HepG2 (cell line): ENCODE measurements around the gene AEBP1. TPM values are rescaled to one million over a fixed set of nuclear protein-coding genes. Genes with fewer than 3 reads are reported as not detected.

ENCODE experiments used
- ATAC-seq: fragments of 200-7000 bp; cut with Tn5 transposase; 3 replicates; pipeline ENCODE4 v1.9.1; 2020; ENCODE audit warnings: mild to moderate bottlenecking, moderate library complexity
- BruUV-seq: library from RNA; stranded (reverse); fragments of 400-500 nt; replicated peaks from 2 replicates; lab custom pipeline; 2021; lab: Mats Ljungman, UMichigan
- CTCF ChIA-PET: fragments of 300-600 bp; formaldehyde crosslinking; extraction: SDS; loops from one replicate; lab custom pipeline; 2021; ENCODE audit warnings: low total read pairs, inconsistent platforms, low intra/inter-chr PET ratio; lab: Yijun Ruan, JAX
- POLR2A ChIA-PET: fragments of 350-600 bp; sonication (Branson Sonifier 250); formaldehyde crosslinking; loops from one replicate; lab custom pipeline; 2020; ENCODE audit warnings: antibody characterized with exemption, inconsistent platforms; lab: Yijun Ruan, JAX
- DNase-seq: peaks from one replicate; pipeline ENCODE4 v3.0.0-alpha.2; 2015; ENCODE audit warnings: low spot score
- FAIRE-seq: peaks from 3 replicates; lab custom pipeline; 2011; peaks lifted over from hg19 to GRCh38; lab: Jason Lieb, UNC
- H2AFZ ChIP-seq: one replicate; pipeline ENCODE4 v1.6.1; 2011; ENCODE audit warnings: low read length, inconsistent platforms
- H3K27ac ChIP-seq: fragments of 300-600 bp; 3 replicates; pipeline ENCODE4 v1.8.0; 2011; ENCODE audit warnings: mixed run types, mild to moderate bottlenecking, mixed read lengths, low read length, inconsistent platforms; ENCODE audit not compliant: insufficient read depth; ENCODE audit errors: extremely low read length
- H3K27me3 ChIP-seq, 2 experiments: fragments of 200-600 bp in 1 of 2; 2 replicates in 1 of 2; 3 replicates in 1 of 2; pipeline versions ENCODE4 v1.6.0 to v1.8.0; 2011; ENCODE audit warnings: low read length in 2 of 2, mild to moderate bottlenecking in 2 of 2, moderate library complexity in 2 of 2, inconsistent platforms in 1 of 2; ENCODE audit not compliant: insufficient read depth in 2 of 2, control insufficient read depth in 1 of 2
- H3K36me3 ChIP-seq, 2 experiments: fragments of 200-600 bp in 1 of 2; replicated peaks in 1 of 2; 2 replicates in 1 of 2; 3 replicates in 1 of 2; pipeline versions ENCODE4 v1.5.1 to v1.8.0; 2011; ENCODE audit warnings: low read length in 2 of 2, inconsistent platforms in 1 of 2; ENCODE audit not compliant: insufficient read depth in 2 of 2, control insufficient read depth in 1 of 2
- H3K4me1 ChIP-seq: 2 replicates; pipeline ENCODE4 v1.5.1; 2012; ENCODE audit warnings: low read length, inconsistent platforms; ENCODE audit not compliant: insufficient read depth
- H3K4me2 ChIP-seq: 2 replicates; pipeline ENCODE4 v1.6.0; 2011; ENCODE audit warnings: low read depth, low read length, inconsistent platforms
- H3K4me3 ChIP-seq, 3 experiments: fragments of 200-600 bp in 1 of 3; sonication (generic), shearing (Covaris generic) in 1 of 3; replicated peaks in 1 of 3; 2 replicates each; pipeline ENCODE4 v1.5.1; 2011 to 2016; ENCODE audit warnings: low read length in 3 of 3, inconsistent platforms in 2 of 3, low read depth in 2 of 3, mild to moderate bottlenecking in 2 of 3, control low read depth in 1 of 3, mixed read lengths in 1 of 3; ENCODE audit not compliant: insufficient read depth in 1 of 3
- H3K79me2 ChIP-seq: one replicate; pipeline ENCODE4 v1.6.1; 2011; ENCODE audit warnings: low read length, inconsistent platforms; ENCODE audit not compliant: insufficient read depth
- H3K9ac ChIP-seq: 2 replicates; pipeline ENCODE4 v1.6.0; 2011; ENCODE audit warnings: mild to moderate bottlenecking, low read depth, low read length, inconsistent platforms; ENCODE audit not compliant: insufficient read depth
- H3K9me3 ChIP-seq: 2 replicates; pipeline ENCODE4 v1.5.1; 2012; ENCODE audit warnings: mild to moderate bottlenecking, low read length
- H4K20me1 ChIP-seq: 2 replicates; pipeline ENCODE4 v1.6.0; 2011; ENCODE audit warnings: inconsistent platforms, mild to moderate bottlenecking, low read length, moderate library complexity; ENCODE audit not compliant: insufficient read depth
- AGO2 ChIP-seq: fragments of 200-400 bp; formaldehyde crosslinking; optimal IDR thresholded peaks from 2 replicates; pipeline ENCODE3; 2017; ENCODE audit warnings: mild to moderate bottlenecking, low read depth, low read length, moderate library complexity
- FOXP1 ChIP-seq, 2 experiments: fragments of 450-650 bp in 1 of 2; IDR thresholded peaks; 2 replicates each; pipeline ENCODE4 v1.6.1; 2017 to 2018; ENCODE audit warnings: antibody characterized with exemption in 1 of 2
- HNRNPK ChIP-seq: fragments of 200-400 bp; formaldehyde crosslinking; IDR thresholded peaks from 2 replicates; pipeline ENCODE4 v1.6.1; 2018; ENCODE audit warnings: low read length, low read depth, moderate library complexity, mild to moderate bottlenecking; ENCODE audit not compliant: poor library complexity, severe bottlenecking
- POLR2A ChIP-seq, 2 experiments: IDR thresholded peaks; 2 replicates each; pipeline ENCODE4 v1.6.1; 2011; ENCODE audit warnings: low read depth in 2 of 2, low read length in 2 of 2, mild to moderate bottlenecking in 1 of 2, moderate library complexity in 1 of 2; ENCODE audit not compliant: insufficient read depth in 1 of 2
- POLR2G ChIP-seq: fragments of 200-400 bp; formaldehyde crosslinking; IDR thresholded peaks from 2 replicates; pipeline ENCODE4 v1.6.1; 2018; ENCODE audit warnings: mild to moderate bottlenecking, low read depth, low read length, moderate library complexity
- SOX13 ChIP-seq, 3 experiments: fragments of 450-650 bp in 1 of 3; sonication (generic) in 1 of 3; formaldehyde crosslinking in 1 of 3; IDR thresholded peaks in 2 of 3; conservative IDR thresholded peaks in 1 of 3; 2 replicates each; pipeline versions ENCODE4 v1.5.0 to v1.6.1; 2016 to 2020; ENCODE audit warnings: antibody characterized with exemption in 1 of 3, mild to moderate bottlenecking in 1 of 3, missing compliant biosample characterization in 1 of 3, missing genetic modification reagents in 1 of 3, moderate library complexity in 1 of 3
- ZNF382 ChIP-seq: sonication (generic); formaldehyde crosslinking; IDR thresholded peaks from 2 replicates; pipeline ENCODE4 v1.5.0; 2020; ENCODE audit warnings: missing genetic modification reagents, mild to moderate bottlenecking, borderline replicate concordance
- ZNF776 ChIP-seq: sonication (generic); formaldehyde crosslinking; IDR thresholded peaks from 2 replicates; pipeline ENCODE4 v1.4.0; 2020; ENCODE audit warnings: mild to moderate bottlenecking, missing genetic modification reagents
- ZSCAN25 ChIP-seq: sonication (generic); formaldehyde crosslinking; IDR thresholded peaks from 2 replicates; pipeline ENCODE4 v1.8.0; 2022; ENCODE audit warnings: mild to moderate bottlenecking, missing genetic modification reagents
- WGBS: methylation state at CpG from one replicate; pipeline ENCODE4 v1.1.6; 2017; ENCODE audit warnings: low lambda C conversion rate; 5-methylcytosine and 5-hydroxymethylcytosine counted together
- in situ Hi-C: cut with HindIII; loops from 2 replicates; pipeline ENCODE4 v1.10.0; 2017; ENCODE audit warnings: low pct_unique_long_range_greater_than_20kb; ENCODE audit not compliant: extremely low pct_ligation_motif_present
- intact Hi-C: fragments of 100-400 bp; cut with micrococcal nuclease; formaldehyde crosslinking; loops from one replicate; pipeline ENCODE4 v1.10.0; 2022; ENCODE audit not compliant: unreplicated experiment
- polyA plus RNA-seq, 8 experiments: library from polyadenylated mRNA; depleted of rRNA in 3 of 8; stranded (reverse) in 7 of 8; unstranded in 1 of 8; fragments of >200 nt; fragmentation: Illumina TruSeq in 4 of 8; extraction: Trizol in 4 of 8; gene quantifications; 2 replicates each; pipeline versions ENCODE4 v1.2.1 to v1.2.3, GENCODE V29; 2011 to 2016; ENCODE audit warnings: low read depth in 4 of 8, missing spikeins in 1 of 8, mixed read lengths in 1 of 8; ENCODE audit not compliant: insufficient read depth in 1 of 8
- total RNA-seq, 5 experiments: library from RNA; depleted of rRNA; stranded (reverse); fragments of >200 nt; fragmentation: Illumina TruSeq; extraction: Trizol; gene quantifications; 2 replicates each; pipeline ENCODE4 v1.2.3, GENCODE V29; 2016; ENCODE audit warnings: low read depth in 1 of 5
- TF ChIP-seq, protein P1 (sequence below): sonication (generic); formaldehyde crosslinking; conservative IDR thresholded peaks from 2 replicates; pipeline ENCODE4 v1.8.1; 2023; ENCODE audit warnings: missing genetic modification reagents
- TF ChIP-seq, protein P2 (sequence below): sonication (generic); formaldehyde crosslinking; IDR thresholded peaks from 2 replicates; pipeline ENCODE4 v1.9.0; 2021; ENCODE audit warnings: missing genetic modification reagents, borderline replicate concordance
- TF ChIP-seq, protein P3 (sequence below): sonication (generic); formaldehyde crosslinking; IDR thresholded peaks from 2 replicates; pipeline ENCODE4 v1.4.0; 2020; ENCODE audit warnings: missing genetic modification reagents

The AEBP1 gene
- total and polyA plus RNA-seq, 2 of the 13 experiments (the other 11 are each of a cell fraction or from before 2014, with no cell fraction given): 0.22 to 0.55 TPM

DNA sequence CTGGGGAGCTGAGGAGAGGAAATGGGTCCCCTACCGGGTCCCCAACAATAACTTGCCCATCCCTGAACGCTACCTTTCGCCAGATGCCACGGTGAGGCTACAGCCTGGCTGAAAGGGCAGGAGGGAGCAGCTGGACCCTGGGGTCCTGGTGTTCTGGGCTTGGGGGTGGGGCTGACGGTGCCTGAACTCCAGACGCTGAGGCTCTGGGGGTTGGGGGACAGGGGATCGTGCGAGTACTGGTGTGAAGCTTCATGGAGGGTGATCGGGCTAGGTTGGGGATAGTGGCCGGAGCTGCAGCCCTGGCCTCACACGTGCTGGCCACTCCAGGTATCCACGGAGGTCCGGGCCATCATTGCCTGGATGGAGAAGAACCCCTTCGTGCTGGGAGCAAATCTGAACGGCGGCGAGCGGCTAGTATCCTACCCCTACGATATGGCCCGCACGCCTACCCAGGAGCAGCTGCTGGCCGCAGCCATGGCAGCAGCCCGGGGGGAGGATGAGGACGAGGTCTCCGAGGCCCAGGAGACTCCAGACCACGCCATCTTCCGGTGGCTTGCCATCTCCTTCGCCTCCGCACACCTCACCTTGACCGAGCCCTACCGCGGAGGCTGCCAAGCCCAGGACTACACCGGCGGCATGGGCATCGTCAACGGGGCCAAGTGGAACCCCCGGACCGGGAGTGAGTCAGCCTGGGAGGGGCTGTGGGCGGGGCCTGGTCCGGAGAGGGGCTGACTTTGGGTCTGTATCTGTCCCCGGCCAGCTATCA is 8.3 kb downstream of the AEBP1 start (continued):
- TF ChIP-seq AGO2: peak; percentile 92
- 0 out of 2 replicates have a peak, but pooled peaks have one; percentile 18 for TF ChIP-seq POLR2G
- TF ChIP-seq ZNF776 (CRISPR knock-in tag): no peak
- no peak for TF ChIP-seq POLR2A (IDR thresholded peaks at IDR 0.05; ENCODE audit: insufficient read depth in 1 of 2, low read depth in 2 of 2, low read length in 2 of 2)

DNA sequence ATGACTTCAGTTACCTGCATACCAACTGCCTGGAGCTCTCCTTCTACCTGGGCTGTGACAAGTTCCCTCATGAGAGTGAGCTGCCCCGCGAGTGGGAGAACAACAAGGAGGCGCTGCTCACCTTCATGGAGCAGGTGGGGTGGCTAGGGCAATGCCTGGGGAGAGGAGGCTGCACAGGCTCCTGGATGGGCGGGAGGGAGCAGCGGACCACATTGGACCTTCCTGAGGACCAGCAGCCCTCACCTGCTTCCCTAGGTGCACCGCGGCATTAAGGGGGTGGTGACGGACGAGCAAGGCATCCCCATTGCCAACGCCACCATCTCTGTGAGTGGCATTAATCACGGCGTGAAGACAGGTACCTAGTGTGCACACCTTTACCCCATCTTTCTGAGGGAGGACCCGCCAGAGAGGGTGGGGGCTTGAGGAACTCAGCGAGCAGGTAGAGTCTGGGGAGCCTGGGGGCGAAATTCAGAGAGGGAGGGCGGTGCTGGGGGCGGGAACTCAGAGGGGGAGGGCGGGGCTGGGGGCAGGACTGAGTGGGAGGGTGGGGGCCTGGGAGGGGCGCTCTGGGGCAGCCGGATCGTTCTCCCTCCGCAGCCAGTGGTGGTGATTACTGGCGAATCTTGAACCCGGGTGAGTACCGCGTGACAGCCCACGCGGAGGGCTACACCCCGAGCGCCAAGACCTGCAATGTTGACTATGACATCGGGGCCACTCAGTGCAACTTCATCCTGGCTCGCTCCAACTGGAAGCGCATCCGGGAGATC is 9.0 kb downstream of the AEBP1 start:
- in situ Hi-C loops: no loop called here
- WGBS: 96% methylated on average over 19 of the region's 34 CpGs
- CTCF ChIA-PET: no interaction called here
- Histone ChIP-seq H2AFZ (no peak overlapping the region), H4K20me1 (no peaks in the 10 kb centered on the region), H3K36me3 (peaks cover 15 to 26% of the 10 kb centered on the region in 2 experiments; a peak in 4 of 5 replicates), H3K9me3 (no peaks in the 10 kb centered on the region), H3K79me2 (no peaks in the 10 kb centered on the region), H3K9ac (no peak overlapping the region), H3K4me3 (no peak overlapping the region), H3K27ac (no peak overlapping the region), H3K4me1 (no peaks in the 10 kb centered on the region), H3K27me3 (peaks cover 1 to 11% of the 10 kb centered on the region in 2 experiments; a peak in 2 of 5 replicates)
- FAIRE-seq (no peak), DNase-seq (no peak), ATAC-seq (no peak)
- POLR2A ChIA-PET: no interaction called here
- BruUV-seq: no TSS peak
- intact Hi-C loops: no loop called here
- TF ChIP-seq POLR2G: 0 out of 2 replicates have a peak, but pooled peaks have one; percentile 7
- no peak for TF ChIP-seq SOX13 (IDR thresholded peaks at IDR 0.05)
- no peak for TF ChIP-seq SOX13 (CRISPR knock-in tag; conservative IDR thresholded peaks at IDR 0.05 in 1 of 2, IDR thresholded peaks at IDR 0.05 in 1 of 2)
- no peak for TF ChIP-seq FOXP1 (IDR thresholded peaks at IDR 0.05)
- no peak for TF ChIP-seq FOXP1 (CRISPR knock-in tag; IDR thresholded peaks at IDR 0.05)
- no peak for TF ChIP-seq HNRNPK
- no peak for TF ChIP-seq ZNF382 (CRISPR knock-in tag)
- TF ChIP-seq, protein P1, sequence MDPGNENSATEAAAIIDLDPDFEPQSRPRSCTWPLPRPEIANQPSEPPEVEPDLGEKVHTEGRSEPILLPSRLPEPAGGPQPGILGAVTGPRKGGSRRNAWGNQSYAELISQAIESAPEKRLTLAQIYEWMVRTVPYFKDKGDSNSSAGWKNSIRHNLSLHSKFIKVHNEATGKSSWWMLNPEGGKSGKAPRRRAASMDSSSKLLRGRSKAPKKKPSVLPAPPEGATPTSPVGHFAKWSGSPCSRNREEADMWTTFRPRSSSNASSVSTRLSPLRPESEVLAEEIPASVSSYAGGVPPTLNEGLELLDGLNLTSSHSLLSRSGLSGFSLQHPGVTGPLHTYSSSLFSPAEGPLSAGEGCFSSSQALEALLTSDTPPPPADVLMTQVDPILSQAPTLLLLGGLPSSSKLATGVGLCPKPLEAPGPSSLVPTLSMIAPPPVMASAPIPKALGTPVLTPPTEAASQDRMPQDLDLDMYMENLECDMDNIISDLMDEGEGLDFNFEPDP: no peak
- TF ChIP-seq, protein P2, sequence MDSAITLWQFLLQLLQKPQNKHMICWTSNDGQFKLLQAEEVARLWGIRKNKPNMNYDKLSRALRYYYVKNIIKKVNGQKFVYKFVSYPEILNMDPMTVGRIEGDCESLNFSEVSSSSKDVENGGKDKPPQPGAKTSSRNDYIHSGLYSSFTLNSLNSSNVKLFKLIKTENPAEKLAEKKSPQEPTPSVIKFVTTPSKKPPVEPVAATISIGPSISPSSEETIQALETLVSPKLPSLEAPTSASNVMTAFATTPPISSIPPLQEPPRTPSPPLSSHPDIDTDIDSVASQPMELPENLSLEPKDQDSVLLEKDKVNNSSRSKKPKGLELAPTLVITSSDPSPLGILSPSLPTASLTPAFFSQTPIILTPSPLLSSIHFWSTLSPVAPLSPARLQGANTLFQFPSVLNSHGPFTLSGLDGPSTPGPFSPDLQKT: no peak
- TF ChIP-seq, protein P3, sequence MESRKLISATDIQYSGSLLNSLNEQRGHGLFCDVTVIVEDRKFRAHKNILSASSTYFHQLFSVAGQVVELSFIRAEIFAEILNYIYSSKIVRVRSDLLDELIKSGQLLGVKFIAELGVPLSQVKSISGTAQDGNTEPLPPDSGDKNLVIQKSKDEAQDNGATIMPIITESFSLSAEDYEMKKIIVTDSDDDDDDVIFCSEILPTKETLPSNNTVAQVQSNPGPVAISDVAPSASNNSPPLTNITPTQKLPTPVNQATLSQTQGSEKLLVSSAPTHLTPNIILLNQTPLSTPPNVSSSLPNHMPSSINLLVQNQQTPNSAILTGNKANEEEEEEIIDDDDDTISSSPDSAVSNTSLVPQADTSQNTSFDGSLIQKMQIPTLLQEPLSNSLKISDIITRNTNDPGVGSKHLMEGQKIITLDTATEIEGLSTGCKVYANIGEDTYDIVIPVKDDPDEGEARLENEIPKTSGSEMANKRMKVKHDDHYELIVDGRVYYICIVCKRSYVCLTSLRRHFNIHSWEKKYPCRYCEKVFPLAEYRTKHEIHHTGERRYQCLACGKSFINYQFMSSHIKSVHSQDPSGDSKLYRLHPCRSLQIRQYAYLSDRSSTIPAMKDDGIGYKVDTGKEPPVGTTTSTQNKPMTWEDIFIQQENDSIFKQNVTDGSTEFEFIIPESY: peak; percentile 86; the same call in 1 of the 2 replicates
- TF ChIP-seq ZSCAN25 (CRISPR knock-in tag): no peak
- TF ChIP-seq AGO2: peak; percentile 3
- TF ChIP-seq, all 625 proteins: peak for 3
- H3K4me2 ChIP-seq: no peak overlapping the region
